PC-9 (cell line): Measurements from ENCODE around the gene LAMB1. TPM values are rescaled to one million over a fixed set of nuclear protein-coding genes. Genes with fewer than 3 reads are reported as not detected.
"Not testable (repeated sequence)": the region's sequence is repeated elsewhere in the genome, so short reads cannot be mapped to it uniquely, and the experiment has no call there.

Source experiments
- BruUV-seq: library from RNA; stranded (reverse); fragments of 400-500 nt; replicated peaks from 2 replicates; lab custom pipeline; 2021; lab: Mats Ljungman, UMichigan
- CTCF ChIA-PET: fragments of 300-600 bp; sonication (Branson Sonifier 250); formaldehyde crosslinking; loops from one replicate; lab custom pipeline; 2022; ENCODE audit warnings: antibody characterized with exemption; lab: Charles Lee
- POLR2A ChIA-PET: fragments of 300-600 bp; sonication (Branson Sonifier 250); formaldehyde crosslinking; loops from one replicate; lab custom pipeline; 2022; ENCODE audit warnings: antibody characterized with exemption; ENCODE audit not compliant: unreplicated experiment; lab: Charles Lee
- DNase-seq, 2 experiments: peaks; one replicate each; pipeline versions ENCODE4 v3.0.0 to v3.0.0-alpha.2; 2015 to 2022; ENCODE audit warnings: mixed read lengths in 1 of 2
- H2AFZ ChIP-seq: fragments of 200-600 bp; sonication (generic); 2 replicates; pipeline ENCODE4 v1.8.1; 2017; ENCODE audit warnings: antibody characterized with exemption
- H3F3A ChIP-seq: fragments of 200-600 bp; sonication (generic); 2 replicates; pipeline ENCODE4 v1.8.1; 2017; ENCODE audit warnings: antibody characterized with exemption, mild to moderate bottlenecking, low read depth; ENCODE audit not compliant: insufficient read depth
- H3K27ac ChIP-seq: fragments of 200-600 bp; sonication (generic); 2 replicates; pipeline ENCODE4 v1.6.1; 2016; ENCODE audit warnings: mixed run types
- H3K27me3 ChIP-seq: fragments of 200-600 bp; sonication (generic); 2 replicates; pipeline ENCODE4 v1.6.1; 2016; ENCODE audit warnings: low read depth, mixed run types; ENCODE audit not compliant: insufficient read depth
- H3K36me3 ChIP-seq: fragments of 200-600 bp; sonication (generic); 2 replicates; pipeline ENCODE4 v1.6.1; 2016; ENCODE audit warnings: low read depth, mixed run types
- H3K4me1 ChIP-seq: fragments of 200-600 bp; sonication (generic); replicated peaks from 2 replicates; pipeline ENCODE4 v1.6.1; 2016; ENCODE audit warnings: mixed run types; ENCODE audit not compliant: insufficient read depth
- H3K4me2 ChIP-seq: fragments of 200-600 bp; sonication (generic); 2 replicates; pipeline ENCODE4 v1.6.1; 2017; ENCODE audit warnings: mixed run types
- H3K4me3 ChIP-seq: fragments of 200-600 bp; sonication (generic); 2 replicates; pipeline ENCODE4 v1.6.1; 2016; ENCODE audit warnings: mixed run types
- H3K79me2 ChIP-seq: fragments of 200-600 bp; sonication (generic); 2 replicates; pipeline ENCODE4 v1.6.1; 2017; ENCODE audit warnings: low read depth, mixed run types
- H3K9me2 ChIP-seq: fragments of 200-600 bp; sonication (generic); 2 replicates; pipeline ENCODE4 v1.8.1; 2017; ENCODE audit warnings: mild to moderate bottlenecking; ENCODE audit not compliant: insufficient read depth
- H3K9me3 ChIP-seq: fragments of 200-600 bp; sonication (generic); 2 replicates; pipeline ENCODE4 v1.8.1; 2016; ENCODE audit warnings: low read depth; ENCODE audit not compliant: insufficient read depth
- H4K20me1 ChIP-seq: fragments of 200-600 bp; sonication (generic); 2 replicates; pipeline ENCODE4 v1.8.1; 2017; ENCODE audit not compliant: insufficient read depth
- EZH2 ChIP-seq: fragments of 200-600 bp; sonication (generic); IDR thresholded peaks from 2 replicates; pipeline ENCODE4 v1.8.0; 2017; ENCODE audit warnings: antibody characterized with exemption, low read depth
- intact Hi-C: fragments of 100-400 bp; cut with micrococcal nuclease; formaldehyde crosslinking; loops from one replicate; pipeline ENCODE4 v1.10.0; 2022; ENCODE audit not compliant: unreplicated experiment
- total RNA-seq: library from RNA; stranded (reverse); gene quantifications from 2 replicates; pipeline ENCODE4 v1.2.3, GENCODE V29; 2021
- TF ChIP-seq, protein P1 (sequence below): fragments of 200-600 bp; sonication (generic); conservative IDR thresholded peaks from 2 replicates; pipeline ENCODE4 v1.6.1; 2017; ENCODE audit warnings: mixed run types, antibody characterized with exemption, mild to moderate bottlenecking, moderate library complexity

Gene LAMB1
- total RNA-seq, 1 experiment from 2014 or later, result 236 TPM

DNA sequence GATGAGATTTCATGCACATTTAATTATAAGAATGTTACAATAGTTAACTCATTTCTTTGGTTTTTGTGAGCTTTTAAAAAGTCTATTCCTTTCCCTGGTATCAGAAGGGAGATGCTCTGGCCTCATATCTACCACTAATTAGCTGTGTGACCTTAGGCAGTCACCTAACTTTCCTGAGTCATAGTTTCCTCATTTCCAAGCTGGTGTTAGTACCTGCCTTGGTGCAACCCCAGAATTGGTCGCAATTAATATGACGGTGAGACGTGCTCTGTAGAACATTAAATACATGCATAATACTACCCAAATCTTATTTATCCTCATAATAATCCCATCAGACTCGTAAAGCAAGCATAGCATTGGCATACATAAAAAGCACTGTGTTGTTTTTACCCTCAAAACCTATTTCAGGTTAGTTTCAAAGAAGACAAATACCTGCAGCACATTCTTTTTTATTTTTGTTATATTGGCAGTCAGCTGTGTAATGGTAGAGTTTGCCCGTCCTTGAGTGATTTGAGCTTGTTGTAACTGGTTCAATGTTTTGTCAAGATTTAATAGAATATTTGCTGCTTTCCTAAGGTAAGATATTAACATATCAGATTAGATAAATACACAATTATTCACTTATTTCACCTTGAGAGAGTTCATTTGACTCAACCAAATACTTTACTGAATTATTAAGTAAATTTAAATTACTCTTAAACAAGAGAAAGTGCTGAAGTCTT is 31.0 kb upstream of the LAMB1 start:
- Histone ChIP-seq H3K9me3 (no peaks in the 10 kb centered on the region), H3K9me2 (no peaks in the 10 kb centered on the region; the same call in 1 of the 2 replicates), H3K27ac (no peak overlapping the region), H2AFZ (no peak overlapping the region), H3F3A (no peaks in the 10 kb centered on the region), H3K4me2 (no peak overlapping the region), H3K4me1 (peaks cover 13% of the 10 kb centered on the region), H4K20me1 (no peaks in the 10 kb centered on the region), H3K36me3 (no peaks in the 10 kb centered on the region), H3K27me3 (no peaks in the 10 kb centered on the region), H3K79me2 (no peaks in the 10 kb centered on the region), H3K4me3 (no peak overlapping the region)
- BruUV-seq, result no TSS peak
- ChIA-PET POLR2A (no interaction called here), CTCF (no interaction called here)
- no peak for DNase-seq
- TF ChIP-seq EZH2, result no peak
- TF ChIP-seq, protein P1, sequence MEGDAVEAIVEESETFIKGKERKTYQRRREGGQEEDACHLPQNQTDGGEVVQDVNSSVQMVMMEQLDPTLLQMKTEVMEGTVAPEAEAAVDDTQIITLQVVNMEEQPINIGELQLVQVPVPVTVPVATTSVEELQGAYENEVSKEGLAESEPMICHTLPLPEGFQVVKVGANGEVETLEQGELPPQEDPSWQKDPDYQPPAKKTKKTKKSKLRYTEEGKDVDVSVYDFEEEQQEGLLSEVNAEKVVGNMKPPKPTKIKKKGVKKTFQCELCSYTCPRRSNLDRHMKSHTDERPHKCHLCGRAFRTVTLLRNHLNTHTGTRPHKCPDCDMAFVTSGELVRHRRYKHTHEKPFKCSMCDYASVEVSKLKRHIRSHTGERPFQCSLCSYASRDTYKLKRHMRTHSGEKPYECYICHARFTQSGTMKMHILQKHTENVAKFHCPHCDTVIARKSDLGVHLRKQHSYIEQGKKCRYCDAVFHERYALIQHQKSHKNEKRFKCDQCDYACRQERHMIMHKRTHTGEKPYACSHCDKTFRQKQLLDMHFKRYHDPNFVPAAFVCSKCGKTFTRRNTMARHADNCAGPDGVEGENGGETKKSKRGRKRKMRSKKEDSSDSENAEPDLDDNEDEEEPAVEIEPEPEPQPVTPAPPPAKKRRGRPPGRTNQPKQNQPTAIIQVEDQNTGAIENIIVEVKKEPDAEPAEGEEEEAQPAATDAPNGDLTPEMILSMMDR, result no peak
- intact Hi-C loops, result no loop called here

DNA sequence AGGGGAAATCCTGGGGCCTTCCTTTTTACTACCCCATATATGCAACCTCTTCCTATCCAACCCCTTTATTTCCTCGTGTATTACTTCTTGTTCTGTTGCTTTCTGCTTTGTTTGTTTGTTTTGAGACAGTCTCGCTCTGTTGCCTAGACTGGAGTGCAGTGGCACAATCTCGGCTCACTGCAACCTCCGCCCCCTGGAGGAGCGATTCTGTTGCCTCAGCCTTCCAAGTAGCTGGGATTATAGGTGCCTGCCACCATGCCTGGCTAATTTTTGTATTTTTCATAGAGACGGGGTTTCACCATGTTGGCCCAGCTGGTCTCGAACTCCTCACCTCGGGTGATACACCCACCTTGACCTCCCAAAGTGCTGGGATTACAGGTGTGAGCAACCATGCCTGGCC is 30.3 kb upstream of the LAMB1 start:
- H3K27ac ChIP-seq, H3K79me2 ChIP-seq, H3K4me3 ChIP-seq, H2AFZ ChIP-seq, CTCF ChIA-PET, H3K9me2 ChIP-seq, POLR2A ChIA-PET, H3K4me2 ChIP-seq, DNase-seq, H4K20me1 ChIP-seq, H3K27me3 ChIP-seq, BruUV-seq, H3K36me3 ChIP-seq, H3F3A ChIP-seq, H3K9me3 ChIP-seq, intact Hi-C loops: not testable (repeated sequence)
- peaks cover 13% of the 10 kb centered on the region for H3K4me1 ChIP-seq

DNA sequence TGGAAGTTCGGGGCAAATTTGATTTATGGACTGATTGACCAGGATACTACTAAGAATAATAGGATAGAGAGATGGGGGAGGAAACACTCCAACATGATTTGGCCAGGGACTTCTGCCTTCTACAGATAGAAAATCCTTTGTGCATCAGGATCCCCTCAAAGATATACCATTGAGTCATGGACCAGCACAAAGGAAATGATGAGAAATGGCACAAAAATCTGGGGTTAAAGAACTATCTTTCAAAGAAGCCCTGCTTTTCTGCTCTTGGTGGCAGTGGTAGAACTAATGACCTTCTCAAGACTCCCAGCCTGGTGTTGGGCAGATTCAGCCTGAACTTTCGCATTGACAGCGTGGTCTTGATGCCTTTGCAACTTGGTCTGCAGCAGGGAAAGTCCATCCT is 27.6 kb upstream of the LAMB1 start:
- BruUV-seq, result no TSS peak
- H3K4me2 ChIP-seq, result 0 out of 2 replicates have a peak overlapping the region, but pooled peaks have one; percentile 10
- TF ChIP-seq, protein P1, result no peak
- no peak for TF ChIP-seq EZH2
- no peak overlapping the region for H3K4me3 ChIP-seq
- ChIA-PET CTCF (interaction anchor here (0.8 kb wide), 1 partner anchor 114 kb away, joined by 6 read pairs; no protein-coding TSS in a partner anchor), POLR2A (interaction anchor here (0.6 to 0.7 kb wide), 2 partner anchors 15 to 40 kb away, joined by 11 to 21 read pairs; no protein-coding TSS in a partner anchor)
- no peak overlapping the region for H3K27ac ChIP-seq
- H3K9me3 ChIP-seq, result no peaks in the 10 kb centered on the region
- H3F3A ChIP-seq, result no peaks in the 10 kb centered on the region
- no peaks in the 10 kb centered on the region for H3K36me3 ChIP-seq
- H3K9me2 ChIP-seq, result no peaks in the 10 kb centered on the region; the same call in 1 of the 2 replicates
- H3K4me1 ChIP-seq, result peaks cover 17% of the 10 kb centered on the region
- H3K27me3 ChIP-seq, result no peaks in the 10 kb centered on the region
- no peak for DNase-seq
- H2AFZ ChIP-seq, result no peak overlapping the region
- H4K20me1 ChIP-seq, result no peaks in the 10 kb centered on the region
- intact Hi-C loops, result loop anchor here (1.0 kb wide), 1 partner anchor 41 kb away; no protein-coding TSS in a partner anchor
- no peaks in the 10 kb centered on the region for H3K79me2 ChIP-seq
